GM23248 (cell line): ENCODE measurements around the gene SNX5. TPM values are rescaled to one million over a fixed set of nuclear protein-coding genes. Genes with fewer than 3 reads are reported as not detected.

Experiments
- DNase-seq: peaks from one replicate; pipeline ENCODE4 v3.0.0-alpha.2; 2015
- H2AFZ ChIP-seq: fragments of 200-600 bp; sonication (generic); 2 replicates; pipeline ENCODE4 v1.6.1; 2016; ENCODE audit warnings: antibody characterized with exemption
- H3F3A ChIP-seq: fragments of 200-600 bp; sonication (generic); 2 replicates; pipeline ENCODE4 v1.6.1; 2016; ENCODE audit warnings: mild to moderate bottlenecking, antibody characterized with exemption, mixed run types; ENCODE audit not compliant: insufficient read depth
- H3K27ac ChIP-seq: fragments of 200-600 bp; sonication (generic); 2 replicates; pipeline ENCODE4 v1.5.1; 2016; ENCODE audit warnings: mild to moderate bottlenecking
- H3K27me3 ChIP-seq: fragments of 200-600 bp; sonication (generic); replicated peaks from 2 replicates; pipeline ENCODE4 v1.6.1; 2016; ENCODE audit warnings: mild to moderate bottlenecking; ENCODE audit not compliant: insufficient read depth
- H3K36me3 ChIP-seq: fragments of 200-600 bp; sonication (generic); 2 replicates; pipeline ENCODE4 v1.6.1; 2016; ENCODE audit warnings: low read depth, mild to moderate bottlenecking
- H3K4me1 ChIP-seq: fragments of 200-600 bp; sonication (generic); 2 replicates; pipeline ENCODE4 v1.6.1; 2016; ENCODE audit warnings: mild to moderate bottlenecking; ENCODE audit not compliant: insufficient read depth
- H3K4me2 ChIP-seq: fragments of 200-600 bp; sonication (generic); one replicate; pipeline ENCODE4 v1.6.1; 2016; ENCODE audit warnings: mild to moderate bottlenecking; ENCODE audit not compliant: unreplicated experiment
- H3K4me3 ChIP-seq: fragments of 200-600 bp; sonication (generic); 2 replicates; pipeline ENCODE4 v1.5.1; 2016; ENCODE audit warnings: mild to moderate bottlenecking
- H3K79me2 ChIP-seq: fragments of 200-600 bp; sonication (generic); 2 replicates; pipeline ENCODE4 v1.6.1; 2016; ENCODE audit warnings: mild to moderate bottlenecking; ENCODE audit not compliant: insufficient read depth
- H3K9ac ChIP-seq: fragments of 200-600 bp; sonication (generic); 2 replicates; pipeline ENCODE4 v1.6.1; 2016; ENCODE audit warnings: mild to moderate bottlenecking
- H3K9me2 ChIP-seq: fragments of 200-600 bp; sonication (generic); 2 replicates; pipeline ENCODE4 v1.6.1; 2016; ENCODE audit warnings: mixed run types, mild to moderate bottlenecking, moderate library complexity; ENCODE audit not compliant: insufficient read depth
- H3K9me3 ChIP-seq: fragments of 200-600 bp; sonication (generic); one replicate; pipeline ENCODE4 v1.6.1; 2017; ENCODE audit warnings: low read depth
- H4K20me1 ChIP-seq: fragments of 200-600 bp; sonication (generic); 2 replicates; pipeline ENCODE4 v1.6.0; 2016; ENCODE audit not compliant: insufficient read depth
- EZH2 ChIP-seq: fragments of 200-600 bp; sonication (generic); IDR thresholded peaks from 2 replicates; pipeline ENCODE4 v1.6.1; 2018; ENCODE audit warnings: antibody characterized with exemption, mild to moderate bottlenecking; ENCODE audit not compliant: insufficient read depth, poor library complexity, severe bottlenecking
- EZH2phosphoT487 ChIP-seq: fragments of 200-600 bp; sonication (generic); IDR thresholded peaks from 2 replicates; pipeline ENCODE4 v1.6.1; 2018; ENCODE audit warnings: antibody characterized with exemption, moderate library complexity, mild to moderate bottlenecking, low read depth; ENCODE audit not compliant: insufficient read depth
- WGBS, 2 experiments: methylation state at CpG; one replicate each; pipeline ENCODE4 v1.1.6; 2015 to 2017; ENCODE audit warnings: low lambda C conversion rate in 2 of 2, low coverage in 1 of 2; ENCODE audit errors: missing lambda C conversion rate in 2 of 2; 5-methylcytosine and 5-hydroxymethylcytosine counted together
- in situ Hi-C: fragments of 300-500 bp; cut with MboI; formaldehyde crosslinking; loops from 2 replicates; pipeline ENCODE4 v1.15.0; 2020
- polyA plus RNA-seq: library from polyadenylated mRNA; unstranded; fragments of >200 nt; fragmentation: Nextera tagmentation; extraction: Ambion mirVana; gene quantifications from 2 replicates; pipeline ENCODE4 v1.2.1, GENCODE V29; 2016
- total RNA-seq: library from RNA; depleted of rRNA; stranded (reverse); fragments of >200 nt; shearing (Covaris generic); gene quantifications from 2 replicates; pipeline ENCODE4 v1.2.3, GENCODE V29; 2014

The SNX5 gene
- total and polyA plus RNA-seq, 2 experiments from 2014 or later = 65.2 to 70.7 TPM

DNA sequence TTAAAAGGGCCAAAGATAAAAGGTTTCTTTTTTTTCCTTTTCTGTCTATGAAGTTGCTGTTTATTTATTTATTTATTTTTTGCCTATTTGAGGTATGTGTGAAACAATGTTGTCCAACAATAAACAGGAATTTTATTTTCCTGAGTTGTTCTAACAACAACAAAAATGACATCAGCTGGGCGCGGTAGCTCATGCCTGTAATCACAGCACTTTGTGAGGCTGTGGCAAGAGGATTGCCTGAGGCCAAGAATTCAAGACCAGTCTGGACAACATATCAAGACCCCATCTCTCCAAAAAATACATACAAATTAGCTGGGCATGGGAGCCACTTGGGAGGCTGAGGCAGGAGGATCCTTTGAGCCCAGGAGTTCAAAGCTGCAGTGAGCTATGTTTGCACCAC, 44.3 kb upstream of the SNX5 start:
- Histone ChIP-seq H4K20me1 (no peaks in the 10 kb centered on the region), H3K9me3 (no peaks in the 10 kb centered on the region), H3K27me3 (0 out of 2 replicates have a peak, but pooled peaks cover 4% of the 10 kb centered on the region), H3F3A (no peaks in the 10 kb centered on the region), H3K4me2 (no peak overlapping the region), H2AFZ (no peak overlapping the region), H3K9me2 (no peaks in the 10 kb centered on the region), H3K4me1 (no peaks in the 10 kb centered on the region), H3K4me3 (no peak overlapping the region), H3K79me2 (no peaks in the 10 kb centered on the region), H3K27ac (no peak overlapping the region), H3K36me3 (no peaks in the 10 kb centered on the region), H3K9ac (no peak overlapping the region)
- 97 to 98% methylated on average over 2 of the region's 2 CpGs for whole genome bisulfite sequencing, 2 experiments
- no peak for TF ChIP-seq EZH2
- no peak for TF ChIP-seq EZH2phosphoT487
- no peak for DNase-seq
- in situ Hi-C loops = no loop called here

DNA sequence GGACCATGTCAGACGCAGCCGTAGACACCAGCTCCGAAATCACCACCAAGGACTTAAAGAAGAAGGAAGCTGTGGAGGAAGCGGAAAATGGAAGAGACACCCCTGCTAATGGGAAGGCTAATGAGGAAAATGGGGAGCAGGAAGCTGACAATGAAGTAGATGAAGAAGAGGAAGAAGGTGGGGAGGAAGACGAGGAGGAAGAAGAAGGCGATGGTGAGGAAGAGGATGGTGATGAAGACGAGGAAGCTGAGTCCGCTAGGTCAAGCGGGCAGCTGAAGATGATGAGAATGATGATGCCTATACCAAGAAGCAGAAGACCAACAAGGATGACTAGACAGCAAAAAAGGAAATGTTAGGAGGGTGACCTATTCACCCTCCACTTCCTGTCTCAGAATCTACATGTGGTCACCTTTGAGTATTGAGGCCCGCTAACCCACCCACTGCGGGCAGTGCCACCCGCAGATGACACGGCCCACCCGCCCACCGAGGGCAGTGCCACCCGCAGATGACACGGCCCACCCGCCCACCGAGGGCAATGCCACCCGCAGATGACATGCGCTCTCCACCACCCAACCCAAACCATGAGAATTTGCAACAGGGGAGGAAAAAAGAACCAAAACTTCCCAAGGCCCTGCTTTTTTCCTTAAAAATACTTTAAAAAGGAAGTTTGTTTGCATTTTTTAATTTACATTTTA, 43.5 kb upstream of the SNX5 start:
- H3K9me3 ChIP-seq = no peaks in the 10 kb centered on the region
- H3K4me3 ChIP-seq = no peak overlapping the region
- H4K20me1 ChIP-seq = no peaks in the 10 kb centered on the region
- H3K4me1 ChIP-seq = no peaks in the 10 kb centered on the region
- H3F3A ChIP-seq = no peaks in the 10 kb centered on the region
- 91 to 95% methylated on average over 11 to 21 of the region's 21 CpGs for WGBS, 2 experiments
- no peak for DNase-seq
- H3K36me3 ChIP-seq = no peaks in the 10 kb centered on the region
- H3K4me2 ChIP-seq = no peak overlapping the region
- no peaks in the 10 kb centered on the region for H3K79me2 ChIP-seq
- no peak overlapping the region for H3K27ac ChIP-seq
- no peaks in the 10 kb centered on the region for H3K27me3 ChIP-seq
- no peak overlapping the region for H2AFZ ChIP-seq
- no peaks in the 10 kb centered on the region for H3K9me2 ChIP-seq
- H3K9ac ChIP-seq = no peak overlapping the region
- TF ChIP-seq EZH2 (no peak), EZH2phosphoT487 (no peak)
- in situ Hi-C loops = no loop called here

DNA sequence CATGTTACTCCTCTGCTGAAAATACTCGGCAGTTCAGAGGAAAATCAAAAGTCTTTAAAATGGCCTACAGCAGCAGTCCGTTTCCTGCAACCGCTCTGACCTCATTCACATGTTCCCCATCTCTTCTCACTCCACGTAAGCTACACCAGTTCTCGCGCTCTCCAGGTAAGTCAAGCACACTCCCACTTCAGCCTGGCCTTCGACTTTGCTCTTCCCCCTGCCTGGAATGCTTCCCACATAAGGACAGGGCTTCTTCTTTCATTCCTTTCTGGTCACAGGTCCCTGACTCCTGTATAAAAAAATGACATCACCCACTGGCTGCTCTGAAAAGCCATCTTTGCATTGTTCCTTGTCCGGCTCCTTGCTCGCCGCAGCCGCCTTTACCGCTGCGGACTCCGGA, 42.9 kb upstream of the SNX5 start:
- TF ChIP-seq EZH2phosphoT487 (no peak), EZH2 (no peak)
- Histone ChIP-seq H3K4me2 (no peak overlapping the region), H3K4me1 (no peaks in the 10 kb centered on the region), H3K36me3 (no peaks in the 10 kb centered on the region), H3K4me3 (no peak overlapping the region), H3K27me3 (no peaks in the 10 kb centered on the region), H3K79me2 (no peaks in the 10 kb centered on the region), H4K20me1 (no peaks in the 10 kb centered on the region), H3K9me2 (no peaks in the 10 kb centered on the region), H3K9ac (no peak overlapping the region), H2AFZ (no peak overlapping the region), H3F3A (no peaks in the 10 kb centered on the region), H3K9me3 (no peaks in the 10 kb centered on the region), H3K27ac (no peak overlapping the region)
- WGBS, 2 experiments = 77 to 79% methylated on average over 14 of the region's 14 CpGs
- no peak for DNase-seq
- in situ Hi-C loops = no loop called here

DNA sequence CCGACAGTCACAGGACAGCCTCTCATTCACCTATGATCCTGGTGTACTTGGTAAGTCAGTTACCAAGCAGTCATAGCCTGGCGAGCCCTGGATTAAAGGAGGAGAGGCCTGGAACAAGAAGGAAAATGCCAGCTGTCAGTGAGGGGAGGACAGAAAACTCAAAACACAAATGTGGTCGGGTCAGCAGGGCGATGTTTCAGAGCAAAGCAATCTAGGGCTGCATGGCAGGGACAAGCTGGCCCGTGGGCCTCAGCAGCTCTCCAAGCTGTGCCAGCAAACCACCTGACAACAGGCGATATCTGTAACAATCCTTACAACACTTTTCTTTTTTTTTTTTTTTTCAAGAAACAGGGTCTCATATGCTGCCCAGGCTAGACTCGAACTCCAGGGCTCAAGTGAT, 40.5 kb upstream of the SNX5 start:
- no peaks in the 10 kb centered on the region for H4K20me1 ChIP-seq
- TF ChIP-seq EZH2phosphoT487 = no peak
- no peak for TF ChIP-seq EZH2
- H3K4me2 ChIP-seq = no peak overlapping the region
- H3K4me1 ChIP-seq = no peaks in the 10 kb centered on the region
- H2AFZ ChIP-seq = no peak overlapping the region
- H3K9me2 ChIP-seq = no peaks in the 10 kb centered on the region
- no peaks in the 10 kb centered on the region for H3F3A ChIP-seq
- WGBS, 2 experiments = 70 to 74% methylated on average over 7 of the region's 7 CpGs
- H3K9me3 ChIP-seq = no peaks in the 10 kb centered on the region
- H3K79me2 ChIP-seq = no peaks in the 10 kb centered on the region
- H3K36me3 ChIP-seq = no peaks in the 10 kb centered on the region
- in situ Hi-C loops = no loop called here
- H3K9ac ChIP-seq = no peak overlapping the region
- H3K27me3 ChIP-seq = no peaks in the 10 kb centered on the region
- H3K27ac ChIP-seq = no peak overlapping the region
- DNase-seq = no peak
- H3K4me3 ChIP-seq = no peak overlapping the region
